Measurements from ENCODE around the gene PGD.

Gene PGD

DNA sequence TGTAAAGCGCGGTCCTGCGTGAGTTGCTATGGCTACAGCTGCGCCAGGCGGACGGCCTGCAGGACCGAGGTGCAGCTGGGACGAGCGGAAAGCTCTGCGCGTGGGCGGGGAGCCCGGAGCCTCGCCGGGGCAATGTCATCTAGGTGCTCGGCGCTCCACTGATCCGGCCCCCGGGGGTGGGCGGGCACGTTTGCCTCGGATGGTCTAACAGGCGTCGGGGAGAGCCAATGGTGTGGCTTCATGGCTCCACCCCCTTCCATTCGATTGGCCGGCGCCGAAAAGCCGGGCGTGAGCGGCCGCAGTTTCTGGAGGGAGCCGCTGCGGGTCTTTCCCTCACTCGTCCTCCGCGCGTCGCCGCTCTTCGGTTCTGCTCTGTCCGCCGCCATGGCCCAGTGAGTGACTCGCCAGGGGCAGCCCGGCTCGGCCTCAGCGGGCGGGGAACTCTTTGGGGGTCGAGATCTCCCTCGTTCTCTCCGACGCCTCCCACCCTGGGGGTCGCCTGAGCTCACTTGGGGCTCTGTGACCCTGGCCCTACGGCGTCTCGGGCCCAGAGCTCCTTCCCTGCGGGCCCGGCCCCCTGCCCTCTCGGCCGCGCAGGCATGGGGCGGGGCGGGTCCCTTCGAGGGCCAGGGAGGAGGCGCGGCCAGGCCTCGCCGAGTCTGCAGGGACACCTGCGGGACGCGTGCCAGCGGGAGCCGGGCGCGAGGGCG, at the start of gene PGD:
Gene PGD, plus strand, starts transcription at position 331 of the 710 bp plus-strand sequence. Its CDS starts 54 bp downstream, at position 385.
- DNase-seq (ENCODE audit: low read depth in 2 of 2) = peak; percentile 94 to 95

- DNase-seq (ENCODE audit: low read depth in 2 of 2) = no peak
Measured at GRCh38 chr1:10353282-10353681, 45.6 kb upstream of the PGD start.

GRCh38 chr1:10353693-10354092, 45.2 kb upstream of the PGD start:
- no peak for DNase-seq (ENCODE audit: low read depth in 2 of 2)

GRCh38 chr1:10360045-10360444, 38.8 kb upstream of the PGD start:
- DNase-seq (ENCODE audit: low read depth in 2 of 2) = no peak

GRCh38 chr1:10361515-10361914, 37.3 kb upstream of the PGD start:
- DNase-seq (ENCODE audit: low read depth in 2 of 2) = no peak

DNA sequence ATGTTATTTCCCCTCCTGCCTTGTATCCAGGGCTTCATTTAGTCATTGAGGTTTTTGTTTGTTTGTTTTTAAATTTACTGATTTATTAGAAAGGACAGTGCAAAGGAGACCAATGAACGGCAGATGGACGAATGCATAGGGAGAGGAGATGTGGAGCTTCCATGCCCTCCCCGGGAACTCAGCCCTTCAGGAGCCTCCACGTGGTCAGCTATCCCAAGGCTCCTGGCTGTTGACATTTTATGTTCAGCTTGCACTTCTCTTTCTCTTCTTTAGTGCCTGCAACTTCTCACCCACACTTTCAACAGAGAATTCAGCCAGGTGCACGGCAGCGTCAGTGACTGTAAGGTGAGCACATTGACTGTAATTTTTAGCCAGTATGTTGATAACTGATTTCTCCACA, 30.7 kb upstream of the PGD start:
- no peak for DNase-seq (ENCODE audit: low read depth in 2 of 2)

- DNase-seq (ENCODE audit: low read depth in 2 of 2) = no peak
Measured at GRCh38 chr1:10374442-10374860, 24.4 kb upstream of the PGD start.

- peak in 1 of 2 experiments; percentile 34 for DNase-seq (ENCODE audit: low read depth in 2 of 2)
Measured at GRCh38 chr1:10377365-10378029, 21.4 kb upstream of the PGD start.

GRCh38 chr1:10378081-10378841, 20.6 kb upstream of the PGD start:
- peak in 1 of 2 experiments; percentile 42 for DNase-seq (ENCODE audit: low read depth in 2 of 2)

GRCh38 chr1:10379101-10379620, 19.7 kb upstream of the PGD start:
- DNase-seq (ENCODE audit: low read depth in 2 of 2) = no peak

DNA sequence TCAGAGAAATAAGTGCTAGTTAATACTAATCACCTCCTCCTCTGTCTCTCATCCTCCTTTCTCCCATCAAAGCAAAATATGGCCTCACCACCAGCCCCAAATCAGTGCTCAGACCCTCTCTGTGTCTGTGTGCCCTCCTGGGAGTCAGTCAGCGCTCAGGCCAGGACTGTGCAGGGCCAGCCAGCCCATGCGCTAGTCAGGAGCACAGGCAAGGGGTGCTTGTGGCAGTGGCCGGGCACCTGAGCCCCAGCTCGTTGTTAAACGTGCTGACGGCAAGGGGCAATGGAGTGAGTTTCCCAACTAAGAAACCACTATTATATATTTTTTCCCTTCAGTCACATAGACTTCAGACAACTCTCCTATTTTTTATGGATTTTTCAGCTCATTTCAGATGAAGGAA, 19.2 kb upstream of the PGD start:
- DNase-seq (ENCODE audit: low read depth in 2 of 2) = no peak

DNA sequence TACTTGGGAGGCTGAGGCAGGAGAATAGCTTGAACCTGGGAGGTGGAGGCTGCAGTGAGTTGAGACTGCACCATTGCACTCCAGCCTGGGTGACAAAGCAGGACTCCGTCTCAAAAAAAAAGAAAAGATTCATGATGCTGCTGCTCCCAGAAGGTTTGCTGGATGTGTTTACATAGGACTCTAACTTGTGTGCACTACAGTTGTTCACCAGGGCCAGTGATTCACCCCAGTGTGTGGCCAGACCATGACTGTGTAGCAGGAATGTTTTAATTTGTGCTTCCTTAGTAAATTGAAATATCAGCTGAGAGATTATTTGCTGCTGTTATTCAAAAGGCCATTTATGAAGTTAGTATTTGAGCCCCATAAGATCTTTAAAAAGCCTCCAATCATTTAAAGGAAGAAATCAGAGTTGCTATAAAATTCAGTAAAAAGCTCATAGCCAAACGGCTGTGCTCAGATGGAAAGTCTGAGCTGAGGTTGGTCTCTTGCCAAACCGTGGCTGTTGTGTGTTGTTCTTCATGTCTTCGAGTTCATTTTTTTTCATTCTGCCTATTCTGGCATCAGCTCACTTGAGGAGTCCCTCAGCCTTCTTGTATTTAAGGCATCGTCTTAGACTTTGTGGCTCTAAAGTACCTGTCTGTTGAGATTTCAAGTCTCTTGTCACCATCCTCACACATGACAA, 18.1 kb upstream of the PGD start:
- DNase-seq (ENCODE audit: low read depth in 2 of 2) = peak; percentile 38 to 45

DNA sequence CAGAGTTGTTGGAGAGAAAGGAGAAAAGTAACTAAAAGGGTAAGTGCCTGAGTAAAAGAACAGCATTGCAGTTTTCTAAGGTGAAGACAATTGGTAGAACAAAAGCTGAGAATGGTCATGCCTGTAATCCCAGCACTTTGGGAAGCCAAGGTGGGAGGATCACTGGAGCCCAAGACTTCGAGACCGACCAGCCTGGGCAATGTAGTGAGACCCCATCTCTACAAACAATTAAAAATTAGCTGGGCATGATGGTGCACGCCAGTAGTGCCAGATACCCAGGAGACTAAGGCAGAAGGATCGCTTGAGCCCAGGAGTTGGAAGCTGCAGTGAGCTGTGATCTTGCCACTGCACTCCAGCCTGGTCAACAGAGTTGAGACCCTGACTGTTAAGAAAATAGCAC, 15.2 kb upstream of the PGD start:
- no peak for DNase-seq (ENCODE audit: low read depth in 2 of 2)

- DNase-seq (ENCODE audit: low read depth in 2 of 2) = no peak
Measured at GRCh38 chr1:10384219-10384618, 14.6 kb upstream of the PGD start.

GRCh38 chr1:10386761-10387676, 11.8 kb upstream of the PGD start:
- no peak for DNase-seq (ENCODE audit: low read depth in 2 of 2)

DNA sequence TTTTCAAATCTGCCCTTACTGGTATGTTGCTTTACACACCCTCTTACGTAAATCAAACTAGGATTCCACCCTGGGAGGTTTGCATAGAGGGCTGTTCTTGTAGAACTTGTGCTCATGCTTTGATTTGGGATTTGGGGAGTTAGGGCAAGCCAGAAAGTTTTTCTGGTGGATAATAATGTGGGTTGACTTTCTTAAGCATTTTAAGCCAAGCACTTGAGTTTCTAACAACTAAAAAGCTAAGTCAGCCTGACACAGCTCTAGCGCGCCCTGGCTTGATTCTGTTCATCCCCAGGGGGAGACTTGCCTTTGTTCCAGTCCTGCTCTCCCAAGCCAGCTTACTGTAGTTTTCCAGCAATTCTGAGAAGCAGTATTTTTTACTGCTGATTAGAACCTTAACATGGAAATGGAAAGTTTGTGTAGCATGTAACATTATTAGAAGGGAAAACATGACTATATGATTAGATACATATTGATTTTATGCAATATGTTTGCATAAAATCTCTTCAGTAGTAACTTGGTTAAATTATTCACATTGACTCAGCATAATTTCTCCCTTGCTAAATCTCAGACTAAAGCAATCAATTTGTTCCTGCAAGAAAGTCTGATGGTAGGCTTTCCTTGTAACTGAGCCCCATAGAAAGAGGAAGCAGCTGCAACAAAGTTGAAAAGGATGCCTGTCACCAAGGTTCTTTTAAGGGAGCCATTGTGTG, 11.0 kb upstream of the PGD start:
- DNase-seq (ENCODE audit: low read depth in 2 of 2) = peak; percentile 54

- DNase-seq (ENCODE audit: low read depth in 2 of 2) = no peak
Measured at GRCh38 chr1:10388387-10388715, 10.5 kb upstream of the PGD start.

GRCh38 chr1:10389271-10389973, 9.4 kb upstream of the PGD start:
- DNase-seq (ENCODE audit: low read depth in 2 of 2) = no peak

GRCh38 chr1:10396870-10397269, 2.0 kb upstream of the PGD start:
- DNase-seq (ENCODE audit: low read depth in 2 of 2) = no peak

DNA sequence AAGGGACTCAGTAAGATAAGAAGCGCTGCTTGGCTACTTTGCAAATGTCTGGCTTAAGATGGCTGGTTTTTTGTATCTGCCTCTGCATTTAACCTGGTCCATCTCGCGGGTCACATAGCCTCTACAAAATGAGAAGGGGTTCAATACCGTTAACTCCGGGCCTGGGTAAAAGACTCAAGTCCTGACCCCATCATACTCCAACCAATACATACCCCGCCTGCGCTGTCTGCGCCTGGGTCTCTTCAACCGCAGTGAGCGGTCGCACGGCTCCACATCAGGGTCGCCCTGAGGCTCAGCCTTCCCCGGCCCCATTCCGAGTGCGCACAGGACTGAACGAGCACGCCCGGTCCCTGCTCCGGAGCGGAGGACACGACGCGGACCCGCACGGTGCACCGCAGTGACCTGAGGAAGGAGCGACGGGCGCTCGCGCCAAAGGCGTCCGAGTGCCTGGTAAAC, 558 bp upstream of the PGD start:
- DNase-seq (ENCODE audit: low read depth in 2 of 2) = no peak

Measured in fibroblast of skin of left biceps (primary cell).